CD4-positive, alpha-beta T cell (primary cell): ENCODE results near the gene BAIAP2. TPM values are rescaled to one million over a fixed set of nuclear protein-coding genes. Genes with fewer than 3 reads are reported as not detected.
A peak's percentile ranks its signal among the peaks of the same experiment; 100 is the strongest.

Experiments used
- ATAC-seq: fragments of 200-7000 bp; cut with Tn5 transposase; one replicate; pipeline ENCODE4 v1.10.0; 2022; ENCODE audit warnings: mild to moderate bottlenecking; ENCODE audit not compliant: poor library complexity
- CTCF ChIA-PET: fragments of 350-600 bp; sonication (Branson Sonifier 250); formaldehyde crosslinking; loops from one replicate; lab custom pipeline; 2021; ENCODE audit warnings: antibody characterized with exemption, inconsistent platforms; lab: Charles Lee
- POLR2A ChIA-PET: fragments of 350-600 bp; sonication (Branson Sonifier 250); formaldehyde crosslinking; loops from one replicate; lab custom pipeline; 2021; ENCODE audit warnings: antibody characterized with exemption, inconsistent platforms; lab: Charles Lee
- DNase-seq, 14 experiments: peaks; one replicate each; pipeline ENCODE4 v3.0.0-alpha.2; 2013 to 2020; ENCODE audit warnings: mixed read lengths in 2 of 14
- H3K27ac ChIP-seq, 2 donors: one replicate each; pipeline versions ENCODE4 v1.5.1 to v1.7.0; 2013; ENCODE audit warnings: low read length in 2 of 2, low read depth in 1 of 2, mild to moderate bottlenecking in 1 of 2
- H3K27me3 ChIP-seq, 2 experiments: 1 replicate in 1 of 2; 2 replicates in 1 of 2; pipeline versions ENCODE4 v1.6.1 to v1.7.0; 2013; ENCODE audit warnings: low read length in 2 of 2, control low read depth in 1 of 2, mild to moderate bottlenecking in 1 of 2, moderate library complexity in 1 of 2; ENCODE audit not compliant: insufficient read depth in 2 of 2, control insufficient read depth in 1 of 2
- H3K36me3 ChIP-seq: one replicate; pipeline ENCODE4 v1.6.1; 2013; ENCODE audit warnings: low read length, control low read depth; ENCODE audit not compliant: insufficient read depth
- H3K4me1 ChIP-seq: one replicate; pipeline ENCODE4 v1.6.1; 2013; ENCODE audit warnings: low read length, control low read depth; ENCODE audit not compliant: insufficient read depth
- H3K4me3 ChIP-seq: one replicate; pipeline ENCODE4 v1.5.1; 2013; ENCODE audit warnings: mild to moderate bottlenecking, low read length, moderate library complexity
- H3K9me3 ChIP-seq, 2 experiments: 1 replicate in 1 of 2; 2 replicates in 1 of 2; pipeline versions ENCODE4 v1.6.1 to v1.7.0; 2013; ENCODE audit warnings: low read length in 2 of 2, mild to moderate bottlenecking in 2 of 2, control low read depth in 1 of 2, moderate library complexity in 1 of 2; ENCODE audit not compliant: control insufficient read depth in 1 of 2, insufficient read depth in 1 of 2
- H3K27ac Mint-ChIP-seq: one replicate; pipeline ENCODE4 v1.8.0; 2020; ENCODE audit warnings: mixed read lengths
- H3K27me3 Mint-ChIP-seq: one replicate; pipeline ENCODE4 v1.8.0; 2021; ENCODE audit warnings: mixed read lengths
- H3K36me3 Mint-ChIP-seq: one replicate; pipeline ENCODE4 v1.8.0; 2021; ENCODE audit warnings: low read depth, mixed read lengths
- H3K4me1 Mint-ChIP-seq: one replicate; pipeline ENCODE4 v1.8.0; 2021; ENCODE audit warnings: low read depth, mixed read lengths
- H3K4me3 Mint-ChIP-seq: one replicate; pipeline ENCODE4 v1.8.0; 2020; ENCODE audit warnings: mild to moderate bottlenecking, mixed read lengths
- H3K9me3 Mint-ChIP-seq: one replicate; pipeline ENCODE4 v1.8.0; 2020; ENCODE audit warnings: mixed read lengths
- intact Hi-C, 2 experiments: fragments of 100-400 bp; cut with DNase I in 1 of 2; cut with micrococcal nuclease in 1 of 2; formaldehyde crosslinking; loops; one replicate each; pipeline versions ENCODE4 v1.15.1 to v1.9.0; 2023 to 2025; cut with DNase I, micrococcal nuclease
- total RNA-seq, 174 experiments: library from RNA in 2 of 174; stranded (reverse) in 2 of 174; gene quantifications; one replicate each; pipeline ENCODE4 v1.2.3 and lab custom pipeline; 2021 to 2026
- TF ChIP-seq, protein P1 (sequence below): fragments of 200-600 bp; IDR thresholded peaks from one replicate; pipeline ENCODE4 v1.8.0; 2022; ENCODE audit warnings: antibody characterized with exemption, mild to moderate bottlenecking

The BAIAP2 gene
- total RNA-seq, 2 experiments from 2014 or later, result 4.2 to 4.9 TPM

DNA sequence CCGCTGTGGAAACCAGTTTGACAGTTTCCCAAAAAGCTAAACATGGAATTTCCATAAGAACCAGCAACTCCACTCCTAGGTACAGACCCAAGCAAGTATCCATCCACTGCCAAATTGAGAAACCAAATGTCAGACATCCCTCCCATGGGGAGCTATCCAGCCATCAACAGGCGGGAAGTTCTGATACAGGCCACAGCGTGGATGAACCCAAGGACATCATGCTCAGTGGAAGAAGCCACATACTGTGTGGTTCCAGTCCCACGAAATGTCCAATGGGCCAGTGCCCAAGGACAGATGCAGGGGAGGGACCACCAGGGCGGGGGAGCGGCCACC, 12.6 kb upstream of the BAIAP2 start:
- H3K27me3 Mint-ChIP-seq, result peaks cover 13% of the 10 kb centered on the region
- H3K36me3 Mint-ChIP-seq, result no peaks in the 10 kb centered on the region
- TF ChIP-seq, protein P1, sequence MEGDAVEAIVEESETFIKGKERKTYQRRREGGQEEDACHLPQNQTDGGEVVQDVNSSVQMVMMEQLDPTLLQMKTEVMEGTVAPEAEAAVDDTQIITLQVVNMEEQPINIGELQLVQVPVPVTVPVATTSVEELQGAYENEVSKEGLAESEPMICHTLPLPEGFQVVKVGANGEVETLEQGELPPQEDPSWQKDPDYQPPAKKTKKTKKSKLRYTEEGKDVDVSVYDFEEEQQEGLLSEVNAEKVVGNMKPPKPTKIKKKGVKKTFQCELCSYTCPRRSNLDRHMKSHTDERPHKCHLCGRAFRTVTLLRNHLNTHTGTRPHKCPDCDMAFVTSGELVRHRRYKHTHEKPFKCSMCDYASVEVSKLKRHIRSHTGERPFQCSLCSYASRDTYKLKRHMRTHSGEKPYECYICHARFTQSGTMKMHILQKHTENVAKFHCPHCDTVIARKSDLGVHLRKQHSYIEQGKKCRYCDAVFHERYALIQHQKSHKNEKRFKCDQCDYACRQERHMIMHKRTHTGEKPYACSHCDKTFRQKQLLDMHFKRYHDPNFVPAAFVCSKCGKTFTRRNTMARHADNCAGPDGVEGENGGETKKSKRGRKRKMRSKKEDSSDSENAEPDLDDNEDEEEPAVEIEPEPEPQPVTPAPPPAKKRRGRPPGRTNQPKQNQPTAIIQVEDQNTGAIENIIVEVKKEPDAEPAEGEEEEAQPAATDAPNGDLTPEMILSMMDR, result no peak

DNA sequence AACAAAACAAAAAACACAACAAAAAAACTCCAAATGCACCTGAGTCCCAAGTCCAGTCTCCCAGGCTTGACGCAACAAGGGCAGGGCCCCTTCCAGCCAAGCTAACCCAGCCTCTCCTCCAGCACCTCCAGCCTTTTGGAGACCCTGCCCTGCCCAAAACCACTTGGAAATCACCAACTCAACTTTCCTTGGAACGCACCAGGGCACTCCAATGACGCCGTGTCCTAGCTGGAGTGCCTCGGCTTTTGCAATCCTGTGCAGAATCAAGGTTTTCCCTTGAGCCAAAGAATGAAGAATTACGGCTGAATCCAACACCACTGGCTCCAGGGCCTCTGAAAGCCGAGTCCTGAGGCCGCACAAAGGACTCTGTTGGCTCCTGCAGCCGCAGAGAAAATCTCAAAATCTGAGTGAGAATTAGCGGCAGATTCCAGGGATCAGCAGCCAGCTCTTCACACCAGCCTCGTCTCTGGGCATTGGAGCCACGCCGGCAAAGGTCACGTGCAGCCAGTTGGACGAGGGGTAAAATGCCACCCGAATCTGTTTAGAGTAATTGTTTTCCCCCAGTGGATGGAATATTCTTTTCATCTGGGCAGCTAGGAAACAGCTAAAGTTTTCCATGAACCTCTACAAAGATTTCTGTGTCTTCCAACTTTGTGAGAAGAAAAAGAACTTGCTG, 9.7 kb upstream of the BAIAP2 start:
- ATAC-seq (no peak), DNase-seq (no peak)
- no peaks in the 10 kb centered on the region for H3K9me3 Mint-ChIP-seq
- no peaks in the 10 kb centered on the region for H3K36me3 Mint-ChIP-seq
- Histone ChIP-seq H3K27ac (no peak overlapping the region), H3K4me3 (no peak overlapping the region), H3K9me3 (peaks cover 0 to 15% of the 10 kb centered on the region in 2 experiments), H3K27me3 (peaks cover 8 to 9% of the 10 kb centered on the region in 2 experiments), H3K36me3 (no peaks in the 10 kb centered on the region), H3K4me1 (peaks cover 13% of the 10 kb centered on the region)
- H3K27ac Mint-ChIP-seq, result no peak overlapping the region
- TF ChIP-seq, protein P1, result no peak
- peaks cover 8% of the 10 kb centered on the region for H3K4me1 Mint-ChIP-seq
- intact Hi-C loops, result loop anchor here in 1 of 2 experiments (10.0 kb wide), 1 partner anchor 460 kb away; no protein-coding TSS in a partner anchor
- no peak overlapping the region for H3K4me3 Mint-ChIP-seq
- ChIA-PET CTCF (interaction anchor here (3.5 kb wide), 1 partner anchor 76 kb away, joined by 35 read pairs; no protein-coding TSS in a partner anchor), POLR2A (interaction anchor here (0.9 to 1.5 kb wide), 2 partner anchors 10 to 21 kb away, joined by 3 to 5 read pairs; no protein-coding TSS in a partner anchor)
- H3K27me3 Mint-ChIP-seq, result peaks cover 29% of the 10 kb centered on the region

More for the DNA sequence above, 12.6 kb upstream of the BAIAP2 start:
- ChIA-PET CTCF (interaction anchor here (1.3 kb wide), 1 partner anchor 13 kb away, joined by 3 read pairs; the partner anchor contains the start of gene BAIAP2), POLR2A (no interaction called here)
- H3K27me3 ChIP-seq, result peaks cover 0 to 3% of the 10 kb centered on the region in 2 experiments
- Mint-ChIP-seq H3K9me3 (no peaks in the 10 kb centered on the region), H3K4me1 (peaks cover 27% of the 10 kb centered on the region), H3K4me3 (peak overlapping the region; percentile 42), H3K27ac (no peak overlapping the region)
- peaks cover 0 to 5% of the 10 kb centered on the region in 2 experiments for H3K9me3 ChIP-seq
- no peak overlapping the region for H3K4me3 ChIP-seq
- peaks cover 40% of the 10 kb centered on the region for H3K4me1 ChIP-seq
- no peaks in the 10 kb centered on the region for H3K36me3 ChIP-seq
- H3K27ac ChIP-seq, result no peak overlapping the region
- DNase-seq (peak in 1 of 14 experiments; percentile 19), ATAC-seq (no peak)
- intact Hi-C loops, result loop anchor here in 1 of 2 experiments (10.0 kb wide), 1 partner anchor 462 kb away; no protein-coding TSS in a partner anchor

DNA sequence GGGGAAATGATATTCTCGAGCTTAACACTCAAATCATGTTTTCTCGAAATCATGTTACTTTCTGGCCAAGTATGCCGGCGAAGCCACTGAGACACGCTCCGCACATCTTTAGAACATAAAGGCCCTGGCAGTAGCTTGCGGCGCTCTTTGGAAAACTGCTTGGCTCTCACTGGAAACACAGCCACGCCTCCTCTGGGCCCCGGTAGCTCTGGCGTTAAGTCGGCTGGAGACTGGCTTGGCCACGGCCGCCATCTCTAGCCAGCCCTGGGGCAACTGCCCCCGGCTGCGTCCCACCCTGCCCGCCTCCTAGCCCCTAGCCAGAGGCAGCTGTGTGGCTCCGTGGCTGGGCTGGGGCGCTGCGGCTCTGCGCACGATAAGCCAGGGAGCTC, 9.2 kb upstream of the BAIAP2 start:
- Mint-ChIP-seq H3K27ac (no peak overlapping the region), H3K36me3 (no peaks in the 10 kb centered on the region), H3K27me3 (peaks cover 29% of the 10 kb centered on the region), H3K4me3 (no peak overlapping the region), H3K4me1 (peaks cover 8% of the 10 kb centered on the region), H3K9me3 (no peaks in the 10 kb centered on the region)
- ATAC-seq (no peak), DNase-seq (peak in 1 of 14 experiments; percentile 16)
- Histone ChIP-seq H3K4me3 (no peak overlapping the region), H3K27me3 (peaks cover 8 to 9% of the 10 kb centered on the region in 2 experiments), H3K4me1 (peaks cover 12% of the 10 kb centered on the region), H3K36me3 (no peaks in the 10 kb centered on the region), H3K27ac (no peak overlapping the region), H3K9me3 (peaks cover 0 to 15% of the 10 kb centered on the region in 2 experiments)
- ChIA-PET POLR2A (interaction anchor here (0.9 to 1.5 kb wide), 2 partner anchors 10 to 22 kb away, joined by 3 to 5 read pairs; no protein-coding TSS in a partner anchor), CTCF (interaction anchor here (3.5 kb wide), 1 partner anchor 76 kb away, joined by 35 read pairs; no protein-coding TSS in a partner anchor)
- intact Hi-C loops, result loop anchor here in 1 of 2 experiments (10.0 kb wide), 1 partner anchor 459 kb away; no protein-coding TSS in a partner anchor
- TF ChIP-seq, protein P1, result no peak
